CD4-positive, alpha-beta memory T cell (primary cell): Measurements from ENCODE around the gene ARHGEF33. TPM values are rescaled to one million over a fixed set of nuclear protein-coding genes. Genes with fewer than 3 reads are reported as not detected.

Experiments
- CTCF ChIA-PET: fragments of 350-600 bp; sonication (Branson Sonifier 250); formaldehyde crosslinking; loops from one replicate; lab custom pipeline; 2021; ENCODE audit warnings: inconsistent platforms; ENCODE audit not compliant: partially characterized antibody; lab: Charles Lee
- POLR2A ChIA-PET: fragments of 350-600 bp; sonication (Branson Sonifier 250); formaldehyde crosslinking; loops from one replicate; lab custom pipeline; 2021; ENCODE audit not compliant: partially characterized antibody; lab: Charles Lee
- DNase-seq, 5 donors: peaks; one replicate each; pipeline versions ENCODE4 v3.0.0 to v3.0.0-alpha.2; 2020 to 2022; ENCODE audit warnings: mixed read lengths in 1 of 5
- H3K27ac ChIP-seq: one replicate; pipeline ENCODE4 v1.7.0; 2013; ENCODE audit warnings: low read depth, low read length
- H3K27me3 ChIP-seq: 2 replicates; pipeline ENCODE4 v1.7.0; 2013; ENCODE audit warnings: mild to moderate bottlenecking, low read length, moderate library complexity; ENCODE audit not compliant: insufficient read depth
- H3K36me3 ChIP-seq: 2 replicates; pipeline ENCODE4 v1.7.0; 2013; ENCODE audit warnings: mild to moderate bottlenecking, low read length, moderate library complexity; ENCODE audit not compliant: insufficient read depth
- H3K4me1 ChIP-seq: 2 replicates; pipeline ENCODE4 v1.7.0; 2013; ENCODE audit warnings: mild to moderate bottlenecking, low read length, moderate library complexity; ENCODE audit not compliant: insufficient read depth
- H3K4me3 ChIP-seq, 2 donors: one replicate each; pipeline ENCODE4 v1.7.0; 2013; ENCODE audit warnings: low read length in 2 of 2, mild to moderate bottlenecking in 1 of 2
- H3K9me3 ChIP-seq, 2 donors: one replicate each; pipeline ENCODE4 v1.7.0; 2013; ENCODE audit warnings: low read length in 2 of 2, control low read depth in 1 of 2; ENCODE audit not compliant: control insufficient read depth in 1 of 2
- H3K27ac Mint-ChIP-seq, 7 donors: one replicate each; pipeline ENCODE4 v1.8.0; 2020 to 2021; ENCODE audit warnings: mixed read lengths in 7 of 7, mild to moderate bottlenecking in 6 of 7, inconsistent platforms in 3 of 7, moderate library complexity in 3 of 7
- H3K27me3 Mint-ChIP-seq, 2 donors: one replicate each; pipeline ENCODE4 v1.8.0; 2020 to 2021; ENCODE audit warnings: mixed read lengths in 2 of 2
- H3K36me3 Mint-ChIP-seq, 2 donors: one replicate each; pipeline ENCODE4 v1.8.0; 2020 to 2021; ENCODE audit warnings: mixed read lengths in 2 of 2, inconsistent platforms in 1 of 2, mild to moderate bottlenecking in 1 of 2
- H3K4me1 Mint-ChIP-seq, 4 donors: one replicate each; pipeline ENCODE4 v1.8.0; 2020 to 2021; ENCODE audit warnings: mixed read lengths in 4 of 4, mild to moderate bottlenecking in 1 of 4
- H3K4me3 Mint-ChIP-seq, 8 donors: one replicate each; pipeline ENCODE4 v1.8.0; 2020 to 2021; ENCODE audit warnings: mixed read lengths in 8 of 8, mild to moderate bottlenecking in 7 of 8, moderate library complexity in 6 of 8, inconsistent platforms in 3 of 8
- H3K9me3 Mint-ChIP-seq, 8 donors: one replicate each; pipeline ENCODE4 v1.8.0; 2020 to 2021; ENCODE audit warnings: mixed read lengths in 8 of 8, mild to moderate bottlenecking in 5 of 8, inconsistent platforms in 3 of 8, moderate library complexity in 1 of 8
- intact Hi-C: fragments of 100-400 bp; cut with micrococcal nuclease; formaldehyde crosslinking; loops from one replicate; pipeline ENCODE4 v1.15.1; 2023
- polyA plus RNA-seq, 2 donors: library from polyadenylated mRNA; unstranded; fragments of 300-500 nt; fragmentation: Illumina TruSeq; gene quantifications; one replicate each; pipeline ENCODE4 v1.2.3, GENCODE V29; 2021
- total RNA-seq, 2 experiments: library from RNA; stranded (reverse); gene quantifications; one replicate each; pipeline ENCODE4 v1.2.3, GENCODE V29; 2021

The ARHGEF33 gene
- total and polyA plus RNA-seq, 4 experiments from 2014 or later = 0.09 to 0.53 TPM; not detected in 2

- no peak overlapping the region for H3K4me3 Mint-ChIP-seq
- POLR2A ChIA-PET = no interaction called here
- no peak for DNase-seq
- peaks cover 61 to 63% of the 10 kb centered on the region in 2 donors for H3K36me3 Mint-ChIP-seq
- no peaks in the 10 kb centered on the region for H3K9me3 ChIP-seq
- H3K4me3 ChIP-seq = no peak overlapping the region
- H3K36me3 ChIP-seq = peaks cover 25% of the 10 kb centered on the region
- CTCF ChIA-PET = no interaction called here
- intact Hi-C loops = no loop called here
- no peaks in the 10 kb centered on the region for H3K27me3 Mint-ChIP-seq
- no peaks in the 10 kb centered on the region for H3K4me1 ChIP-seq
- H3K27ac Mint-ChIP-seq = peak overlapping the region in 5 of 7 donors; percentile 9 to 71 (median 25)
- no peaks in the 10 kb centered on the region for H3K9me3 Mint-ChIP-seq
- H3K4me1 Mint-ChIP-seq = peaks cover 0 to 4% (median 2%) of the 10 kb centered on the region in 4 donors
- no peak overlapping the region for H3K27ac ChIP-seq
- no peaks in the 10 kb centered on the region for H3K27me3 ChIP-seq
These were observed 118.3 kb downstream of the ARHGEF33 start for GRCh38 chr2:39007875-39008504.

- no peaks in the 10 kb centered on the region for H3K4me1 ChIP-seq
- no peaks in the 10 kb centered on the region for H3K9me3 ChIP-seq
- Mint-ChIP-seq H3K27me3 (no peaks in the 10 kb centered on the region), H3K36me3 (peaks cover 64 to 65% of the 10 kb centered on the region in 2 donors), H3K4me1 (peaks cover 0 to 4% (median 2%) of the 10 kb centered on the region in 4 donors), H3K4me3 (no peak overlapping the region), H3K9me3 (no peaks in the 10 kb centered on the region), H3K27ac (peak overlapping the region in 5 of 7 donors; percentile 9 to 68 (median 37))
- H3K27me3 ChIP-seq = no peaks in the 10 kb centered on the region
- DNase-seq = no peak
- H3K4me3 ChIP-seq = no peak overlapping the region
- peaks cover 24% of the 10 kb centered on the region for H3K36me3 ChIP-seq
- ChIA-PET CTCF (no interaction called here), POLR2A (no interaction called here)
- no peak overlapping the region for H3K27ac ChIP-seq
- intact Hi-C loops = no loop called here
These were observed 119.0 kb downstream of the ARHGEF33 start for GRCh38 chr2:39008665-39009064.

GRCh38 chr2:39013871-39014270, 124.2 kb downstream of the ARHGEF33 start:
- Mint-ChIP-seq H3K9me3 (no peaks in the 10 kb centered on the region), H3K4me1 (peaks cover 1 to 4% (median 3%) of the 10 kb centered on the region in 4 donors), H3K4me3 (no peak overlapping the region), H3K36me3 (peaks cover 38 to 41% of the 10 kb centered on the region in 2 donors), H3K27ac (peak overlapping the region in 1 of 7 donors; percentile 17), H3K27me3 (no peaks in the 10 kb centered on the region)
- ChIA-PET POLR2A (no interaction called here), CTCF (interaction anchor here (1.8 kb wide), 1 partner anchor 66 kb away, joined by 3 read pairs; no protein-coding TSS in a partner anchor)
- no peak overlapping the region for H3K27ac ChIP-seq
- no peaks in the 10 kb centered on the region for H3K4me1 ChIP-seq
- no peak for DNase-seq
- no peaks in the 10 kb centered on the region for H3K9me3 ChIP-seq
- H3K27me3 ChIP-seq = no peaks in the 10 kb centered on the region
- H3K4me3 ChIP-seq = no peak overlapping the region
- H3K36me3 ChIP-seq = peaks cover 11% of the 10 kb centered on the region
- intact Hi-C loops = no loop called here

GRCh38 chr2:39015424-39015823, 125.7 kb downstream of the ARHGEF33 start:
- H3K4me1 Mint-ChIP-seq = peaks cover 4 to 9% (median 7%) of the 10 kb centered on the region in 4 donors
- no peak for DNase-seq
- no peaks in the 10 kb centered on the region for H3K27me3 ChIP-seq
- H3K9me3 ChIP-seq = no peaks in the 10 kb centered on the region
- intact Hi-C loops = no loop called here
- CTCF ChIA-PET = interaction anchor here (0.9 to 1.8 kb wide), 2 partner anchors 11 to 68 kb away, joined by 3 read pairs; no protein-coding TSS in a partner anchor
- H3K27ac Mint-ChIP-seq = peak overlapping the region in 3 of 7 donors; percentile 30 to 91 (median 47)
- no peaks in the 10 kb centered on the region for H3K9me3 Mint-ChIP-seq
- H3K27ac ChIP-seq = no peak overlapping the region
- no peak overlapping the region for H3K4me3 Mint-ChIP-seq
- peaks cover 29 to 34% of the 10 kb centered on the region in 2 donors for H3K36me3 Mint-ChIP-seq
- no peak overlapping the region for H3K4me3 ChIP-seq
- no peaks in the 10 kb centered on the region for H3K4me1 ChIP-seq
- POLR2A ChIA-PET = no interaction called here
- H3K36me3 ChIP-seq = peaks cover 7% of the 10 kb centered on the region
- no peaks in the 10 kb centered on the region for H3K27me3 Mint-ChIP-seq

- CTCF ChIA-PET = no interaction called here
- H3K4me3 ChIP-seq = no peak overlapping the region
- Mint-ChIP-seq H3K4me1 (peaks cover 4 to 9% (median 7%) of the 10 kb centered on the region in 4 donors), H3K27me3 (no peaks in the 10 kb centered on the region), H3K9me3 (no peaks in the 10 kb centered on the region), H3K36me3 (peaks cover 17 to 26% of the 10 kb centered on the region in 2 donors), H3K27ac (peak overlapping the region in 2 of 7 donors; percentile 7 to 15), H3K4me3 (no peak overlapping the region)
- POLR2A ChIA-PET = no interaction called here
- no peaks in the 10 kb centered on the region for H3K27me3 ChIP-seq
- H3K27ac ChIP-seq = no peak overlapping the region
- H3K4me1 ChIP-seq = no peaks in the 10 kb centered on the region
- no peaks in the 10 kb centered on the region for H3K36me3 ChIP-seq
- no peaks in the 10 kb centered on the region for H3K9me3 ChIP-seq
- DNase-seq = no peak
- intact Hi-C loops = no loop called here
These were observed 127.7 kb downstream of the ARHGEF33 start for GRCh38 chr2:39017334-39017733.

GRCh38 chr2:39018638-39019037, 129.0 kb downstream of the ARHGEF33 start:
- H3K4me3 ChIP-seq = no peak overlapping the region
- H3K27me3 ChIP-seq = no peaks in the 10 kb centered on the region
- ChIA-PET CTCF (no interaction called here), POLR2A (no interaction called here)
- DNase-seq = no peak
- Mint-ChIP-seq H3K9me3 (no peaks in the 10 kb centered on the region), H3K36me3 (peaks cover 18 to 24% of the 10 kb centered on the region in 2 donors), H3K4me1 (peaks cover 4 to 11% (median 9%) of the 10 kb centered on the region in 4 donors), H3K27me3 (no peaks in the 10 kb centered on the region), H3K27ac (no peak overlapping the region), H3K4me3 (no peak overlapping the region)
- H3K27ac ChIP-seq = no peak overlapping the region
- H3K4me1 ChIP-seq = no peaks in the 10 kb centered on the region
- intact Hi-C loops = no loop called here
- no peaks in the 10 kb centered on the region for H3K9me3 ChIP-seq
- peaks cover 3% of the 10 kb centered on the region for H3K36me3 ChIP-seq

GRCh38 chr2:39020383-39020782, 130.7 kb downstream of the ARHGEF33 start:
- peaks cover 3 to 11% (median 9%) of the 10 kb centered on the region in 4 donors for H3K4me1 Mint-ChIP-seq
- peaks cover 20 to 23% of the 10 kb centered on the region in 2 donors for H3K36me3 Mint-ChIP-seq
- DNase-seq = no peak
- no peaks in the 10 kb centered on the region for H3K27me3 ChIP-seq
- no peak overlapping the region for H3K27ac ChIP-seq
- H3K27ac Mint-ChIP-seq = no peak overlapping the region
- H3K27me3 Mint-ChIP-seq = no peaks in the 10 kb centered on the region
- POLR2A ChIA-PET = no interaction called here
- intact Hi-C loops = no loop called here
- no peaks in the 10 kb centered on the region for H3K9me3 ChIP-seq
- H3K4me3 ChIP-seq = no peak overlapping the region
- CTCF ChIA-PET = interaction anchor here (0.9 kb wide), 1 partner anchor 210 kb away, joined by 3 read pairs; no protein-coding TSS in a partner anchor
- no peak overlapping the region for H3K4me3 Mint-ChIP-seq
- H3K4me1 ChIP-seq = no peaks in the 10 kb centered on the region
- H3K36me3 ChIP-seq = peaks cover 3% of the 10 kb centered on the region
- H3K9me3 Mint-ChIP-seq = no peaks in the 10 kb centered on the region
